Trophoblast cell (in vitro differentiated cells and primary cell): ENCODE results near the gene SPDYE3. TPM values are rescaled to one million over a fixed set of nuclear protein-coding genes. Genes with fewer than 3 reads are reported as not detected.
"Not testable (repeated sequence)": the region's sequence is repeated elsewhere in the genome, so short reads cannot be mapped to it uniquely, and the experiment has no call there.

ENCODE experiments used
- DNase-seq, 2 donors: peaks; one replicate each; pipeline ENCODE4 v3.0.0-alpha.2; 2016
- H2AFZ ChIP-seq: 2 replicates; pipeline ENCODE4 v1.6.1; 2013; ENCODE audit warnings: low read length, moderate library complexity, mild to moderate bottlenecking; ENCODE audit not compliant: insufficient read depth, poor library complexity
- H2AK5ac ChIP-seq: 2 replicates; pipeline ENCODE4 v1.6.1; 2013; ENCODE audit warnings: mild to moderate bottlenecking, low read length
- H2BK120ac ChIP-seq: 2 replicates; pipeline ENCODE4 v1.6.1; 2013; ENCODE audit warnings: low read length, mild to moderate bottlenecking, moderate library complexity; ENCODE audit not compliant: insufficient read depth, poor library complexity
- H2BK12ac ChIP-seq: 2 replicates; pipeline ENCODE4 v1.6.1; 2013; ENCODE audit warnings: mild to moderate bottlenecking, low read length, moderate library complexity
- H2BK5ac ChIP-seq: 2 replicates; pipeline ENCODE4 v1.6.1; 2013; ENCODE audit warnings: low read length, low read depth, moderate library complexity, mild to moderate bottlenecking; ENCODE audit not compliant: poor library complexity
- H3K14ac ChIP-seq: 2 replicates; pipeline ENCODE4 v1.6.1; 2013; ENCODE audit warnings: mild to moderate bottlenecking, low read length
- H3K18ac ChIP-seq: 2 replicates; pipeline ENCODE4 v1.6.1; 2013; ENCODE audit warnings: mild to moderate bottlenecking, low read length
- H3K23ac ChIP-seq: 2 replicates; pipeline ENCODE4 v1.6.1; 2013; ENCODE audit warnings: low read length
- H3K27ac ChIP-seq: 2 replicates; pipeline ENCODE4 v1.5.1; 2013; ENCODE audit warnings: low read depth, mild to moderate bottlenecking, inconsistent platforms, low read length, moderate library complexity
- H3K27me3 ChIP-seq: 2 replicates; pipeline ENCODE4 v1.6.1; 2013; ENCODE audit warnings: inconsistent platforms, mild to moderate bottlenecking, low read length, moderate library complexity; ENCODE audit not compliant: insufficient read depth
- H3K36me3 ChIP-seq, 2 experiments: 1 replicate in 1 of 2; 2 replicates in 1 of 2; pipeline ENCODE4 v1.6.1; 2013; ENCODE audit warnings: low read length in 2 of 2, mild to moderate bottlenecking in 2 of 2, moderate library complexity in 1 of 2; ENCODE audit not compliant: insufficient read depth in 2 of 2, control insufficient read depth in 1 of 2
- H3K4ac ChIP-seq: 2 replicates; pipeline ENCODE4 v1.6.1; 2013; ENCODE audit warnings: low read depth, mild to moderate bottlenecking, low read length, moderate library complexity
- H3K4me1 ChIP-seq, 2 experiments: 1 replicate in 1 of 2; 2 replicates in 1 of 2; pipeline ENCODE4 v1.6.1; 2013; ENCODE audit warnings: low read length in 2 of 2, mild to moderate bottlenecking in 2 of 2, moderate library complexity in 1 of 2; ENCODE audit not compliant: insufficient read depth in 2 of 2, control insufficient read depth in 1 of 2
- H3K4me2 ChIP-seq: 2 replicates; pipeline ENCODE4 v1.6.1; 2013; ENCODE audit warnings: inconsistent platforms, mild to moderate bottlenecking, low read length, moderate library complexity
- H3K4me3 ChIP-seq: 2 replicates; pipeline ENCODE4 v1.5.1; 2013; ENCODE audit warnings: mild to moderate bottlenecking, low read depth, low read length, inconsistent platforms
- H3K79me1 ChIP-seq: one replicate; pipeline ENCODE4 v1.6.1; 2013; ENCODE audit warnings: low read length
- H3K79me2 ChIP-seq: 2 replicates; pipeline ENCODE4 v1.6.1; 2013; ENCODE audit warnings: low read length, mild to moderate bottlenecking; ENCODE audit not compliant: control insufficient read depth, insufficient read depth, poor library complexity
- H3K9ac ChIP-seq: 2 replicates; pipeline ENCODE4 v1.6.1; 2013; ENCODE audit warnings: mild to moderate bottlenecking, low read length
- H3K9me3 ChIP-seq: 2 replicates; pipeline ENCODE4 v1.6.1; 2013; ENCODE audit warnings: low read depth, mild to moderate bottlenecking, control low read depth, inconsistent platforms, low read length; ENCODE audit not compliant: insufficient read depth
- H4K12ac ChIP-seq: 2 replicates; pipeline ENCODE4 v1.6.1; 2013; ENCODE audit warnings: low read depth, mild to moderate bottlenecking, low read length, moderate library complexity
- H4K8ac ChIP-seq: 2 replicates; pipeline ENCODE4 v1.6.1; 2013; ENCODE audit warnings: low read depth, mild to moderate bottlenecking, low read length, moderate library complexity
- H4K91ac ChIP-seq: one replicate; pipeline ENCODE4 v1.6.1; 2013; ENCODE audit warnings: low read depth, mild to moderate bottlenecking, low read length, moderate library complexity
- WGBS: extraction: QIAGEN DNeasy Blood & Tissue Kit; methylation state at CpG from one replicate; pipeline ENCODE4 v1.1.7; 2013; ENCODE audit warnings: missing lambda C conversion rate; ENCODE audit not compliant: insufficient read length, insufficient coverage; ENCODE audit errors: extremely low coverage; 5-methylcytosine and 5-hydroxymethylcytosine counted together
- polyA plus RNA-seq: library from polyadenylated mRNA; stranded (reverse); fragments of 200-250 nt; gene quantifications from 2 replicates; pipeline ENCODE4 v1.2.3, GENCODE V29; 2013

Gene SPDYE3
- polyA plus RNA-seq = not detected in 2 replicates

- not testable (repeated sequence) for DNase-seq, H3K27me3 ChIP-seq, H3K9me3 ChIP-seq
Observed at GRCh38 chr7:100307402-100307801, at the start of gene SPDYE3. TSS of gene SPDYE3 (plus strand) at chr7:100307702. CDS start at chr7:100307886, 184 bp downstream.

DNA sequence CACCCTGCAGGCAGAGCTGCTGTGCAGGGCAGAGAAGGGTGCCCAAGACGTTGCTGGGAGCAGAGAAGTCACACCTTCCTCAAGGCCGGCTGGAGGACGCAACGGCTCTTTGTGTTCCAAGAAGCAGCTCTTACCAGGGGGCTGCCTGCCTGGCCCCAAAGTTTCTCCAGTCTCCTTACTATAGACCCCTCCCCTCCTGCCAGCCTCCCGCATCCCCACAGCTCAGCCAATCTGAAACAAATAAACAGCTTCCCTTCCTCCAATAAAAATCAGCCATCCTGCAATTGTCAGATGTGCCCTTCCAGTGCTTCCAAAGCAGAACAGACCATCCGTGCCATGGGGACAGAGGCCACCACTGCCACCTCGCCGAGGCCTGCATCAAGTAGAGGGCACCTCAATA lies 47.5 kb upstream of the SPDYE3 start:
- H2BK12ac ChIP-seq, H3K4me2 ChIP-seq, H3K9me3 ChIP-seq, H3K79me1 ChIP-seq, H3K27ac ChIP-seq, H2BK120ac ChIP-seq, H3K18ac ChIP-seq, H4K91ac ChIP-seq, H3K79me2 ChIP-seq, H3K14ac ChIP-seq, H2AK5ac ChIP-seq, H3K27me3 ChIP-seq, H4K12ac ChIP-seq, H3K4me3 ChIP-seq, H2BK5ac ChIP-seq, H4K8ac ChIP-seq, H3K9ac ChIP-seq, DNase-seq, H3K36me3 ChIP-seq, H2AFZ ChIP-seq, H3K23ac ChIP-seq, H3K4ac ChIP-seq, H3K4me1 ChIP-seq: not testable (repeated sequence)
- WGBS = no CpG with 5 or more reads among the region's 8 CpGs

More at GRCh38 chr7:100307402-100307801, at the start of gene SPDYE3:
- H2BK120ac ChIP-seq, H3K4me3 ChIP-seq, H3K79me1 ChIP-seq, H2AFZ ChIP-seq, H3K36me3 ChIP-seq, H4K8ac ChIP-seq, H4K91ac ChIP-seq, H3K4me2 ChIP-seq, H3K14ac ChIP-seq, H2BK5ac ChIP-seq, H3K27ac ChIP-seq, H3K79me2 ChIP-seq, H4K12ac ChIP-seq, H3K4ac ChIP-seq, H3K23ac ChIP-seq, H3K18ac ChIP-seq, H3K4me1 ChIP-seq, H2BK12ac ChIP-seq, H2AK5ac ChIP-seq, H3K9ac ChIP-seq: not testable (repeated sequence)
- no CpG with 5 or more reads among the region's 8 CpGs for WGBS

DNA sequence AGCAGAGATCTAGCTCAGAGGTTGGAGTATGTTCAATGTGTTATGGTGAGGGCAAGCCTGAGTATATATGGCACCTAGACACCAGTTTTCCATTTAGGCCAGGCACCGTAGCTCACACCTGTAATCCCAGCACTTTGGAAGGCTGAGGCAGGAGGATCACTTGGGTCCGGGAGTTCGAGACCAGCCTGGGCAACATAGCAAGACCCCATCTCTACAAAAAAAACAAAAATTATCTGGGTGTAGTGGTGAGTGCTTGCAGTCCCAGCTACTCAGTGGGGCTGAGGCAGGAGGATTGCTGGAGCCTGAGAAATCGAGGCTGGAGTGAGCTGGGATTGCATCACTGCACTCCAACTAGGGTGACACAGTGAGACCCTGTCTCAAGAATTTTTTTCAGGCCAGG lies 44.6 kb upstream of the SPDYE3 start:
- H2AFZ ChIP-seq, H3K4ac ChIP-seq, H4K8ac ChIP-seq: not testable (repeated sequence)

DNA sequence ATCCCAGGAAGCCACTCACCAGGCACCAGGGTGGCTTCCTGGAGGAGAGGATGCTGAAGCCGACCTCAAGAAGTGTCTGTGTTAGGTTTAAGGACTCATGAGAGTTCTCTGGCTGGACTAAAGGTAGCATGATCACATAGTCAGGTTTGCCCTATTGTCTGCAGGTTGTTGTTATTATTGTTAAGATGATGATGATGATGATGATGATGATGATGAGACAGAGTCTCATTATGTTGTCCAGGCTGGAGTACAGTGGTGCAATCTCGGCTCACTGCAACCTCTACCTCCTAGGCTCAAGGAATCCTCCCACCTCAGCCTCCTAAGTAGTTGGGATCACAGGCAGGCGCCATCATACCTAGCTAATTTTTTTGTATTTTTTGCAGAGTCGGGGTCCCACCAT lies 43.3 kb upstream of the SPDYE3 start:
- WGBS = no CpG with 5 or more reads among the region's 4 CpGs
- H4K12ac ChIP-seq, H3K9ac ChIP-seq, H3K79me1 ChIP-seq, H2AFZ ChIP-seq, H3K79me2 ChIP-seq, H2BK12ac ChIP-seq, H2BK5ac ChIP-seq, H3K23ac ChIP-seq, H3K18ac ChIP-seq, H3K4me2 ChIP-seq, H3K14ac ChIP-seq, H4K91ac ChIP-seq, H2BK120ac ChIP-seq, H3K36me3 ChIP-seq, H3K9me3 ChIP-seq, H2AK5ac ChIP-seq, H3K27ac ChIP-seq, DNase-seq, H3K27me3 ChIP-seq, H3K4ac ChIP-seq, H4K8ac ChIP-seq, H3K4me3 ChIP-seq: not testable (repeated sequence)
- peaks cover 3 to 14% of the 10 kb centered on the region in 2 experiments for H3K4me1 ChIP-seq

More for the DNA sequence above, 44.6 kb upstream of the SPDYE3 start:
- DNase-seq, H4K12ac ChIP-seq, H3K4me3 ChIP-seq, H2AK5ac ChIP-seq, H2BK12ac ChIP-seq, H3K27ac ChIP-seq, H3K79me1 ChIP-seq, H3K23ac ChIP-seq, H3K14ac ChIP-seq, H3K79me2 ChIP-seq, H2BK120ac ChIP-seq, H3K4me2 ChIP-seq, H3K36me3 ChIP-seq, H3K9ac ChIP-seq, H3K18ac ChIP-seq, H3K27me3 ChIP-seq, H3K9me3 ChIP-seq, H2BK5ac ChIP-seq, H4K91ac ChIP-seq: not testable (repeated sequence)
- WGBS = no CpG with 5 or more reads among the region's 4 CpGs
- peaks cover 3 to 11% of the 10 kb centered on the region in 2 experiments for H3K4me1 ChIP-seq
